Stimulated activated CD8-positive, alpha-beta memory T cell treated with anti-CD3 and anti-CD28 coated beads, Interleukin-2, amount 100 ng/mL, for 1 hour (primary cell): ENCODE measurements around the gene MED27.

Experiments used
- DNase-seq, 2 donors: peaks; one replicate each; pipeline ENCODE4 v3.0.0-alpha.2; 2020; ENCODE audit warnings: low read depth in 2 of 2

MED27 gene

GRCh38 chr9:131836607-131837315, 242.9 kb downstream of the MED27 start:
- no peak for DNase-seq

GRCh38 chr9:131836021-131836420, 243.6 kb downstream of the MED27 start:
- no peak for DNase-seq

- DNase-seq = no peak
Measured at GRCh38 chr9:131835151-131835910, 244.3 kb downstream of the MED27 start.

GRCh38 chr9:131834721-131835120, 244.9 kb downstream of the MED27 start:
- DNase-seq = no peak

- no peak for DNase-seq
Measured at GRCh38 chr9:131833906-131834305, 245.8 kb downstream of the MED27 start.

- no peak for DNase-seq
Measured at GRCh38 chr9:131833083-131833482, 246.6 kb downstream of the MED27 start.

- no peak for DNase-seq
Measured at GRCh38 chr9:131831380-131832165, 248.1 kb downstream of the MED27 start.

- DNase-seq = no peak
Measured at GRCh38 chr9:131827821-131828369, 251.8 kb downstream of the MED27 start.

- DNase-seq = no peak
Measured at GRCh38 chr9:131826966-131827525, 252.6 kb downstream of the MED27 start.

- DNase-seq = no peak
Measured at GRCh38 chr9:131826053-131826452, 253.6 kb downstream of the MED27 start.

GRCh38 chr9:131824953-131825495, 254.6 kb downstream of the MED27 start:
- no peak for DNase-seq

GRCh38 chr9:131824155-131824594, 255.5 kb downstream of the MED27 start:
- no peak for DNase-seq

- no peak for DNase-seq
Measured at GRCh38 chr9:131823701-131824146, 255.9 kb downstream of the MED27 start.

- DNase-seq = no peak
Measured at GRCh38 chr9:131818089-131818488, 261.6 kb downstream of the MED27 start.

GRCh38 chr9:131817627-131818026, 262.0 kb downstream of the MED27 start:
- no peak for DNase-seq

GRCh38 chr9:131817073-131817472, 262.6 kb downstream of the MED27 start:
- DNase-seq = no peak

GRCh38 chr9:131815970-131816873, 263.4 kb downstream of the MED27 start:
- DNase-seq = no peak

- no peak for DNase-seq
Measured at GRCh38 chr9:131814707-131815106, 265.0 kb downstream of the MED27 start.

GRCh38 chr9:131813116-131813515, 266.6 kb downstream of the MED27 start:
- no peak for DNase-seq

- no peak for DNase-seq
Measured at GRCh38 chr9:131812116-131812790, 267.4 kb downstream of the MED27 start.
